ENCODE measurements around the gene SERPINA4.

The SERPINA4 gene

GRCh38 chr14:94582851-94583250, 21.6 kb downstream of the SERPINA4 start:
- TF ChIP-seq GATA3 (IDR thresholded peaks at IDR 0.05; ENCODE audit: low read depth, low read length) (no peak), GATA2 (IDR thresholded peaks at IDR 0.05; ENCODE audit: low read depth, low read length) (no peak)

- TF ChIP-seq GATA3 (IDR thresholded peaks at IDR 0.05; ENCODE audit: low read depth, low read length), result no peak
- TF ChIP-seq GATA2 (IDR thresholded peaks at IDR 0.05; ENCODE audit: low read depth, low read length), result no peak
Observed at GRCh38 chr14:94583557-94583956, 22.3 kb downstream of the SERPINA4 start.

GRCh38 chr14:94584591-94585280, 23.5 kb downstream of the SERPINA4 start:
- no peak for TF ChIP-seq GATA3 (IDR thresholded peaks at IDR 0.05; ENCODE audit: low read depth, low read length)
- TF ChIP-seq GATA2 (IDR thresholded peaks at IDR 0.05; ENCODE audit: low read depth, low read length), result no peak

- TF ChIP-seq GATA3 (IDR thresholded peaks at IDR 0.05; ENCODE audit: low read depth, low read length) (no peak), GATA2 (IDR thresholded peaks at IDR 0.05; ENCODE audit: low read depth, low read length) (no peak)
Observed at GRCh38 chr14:94586635-94587034, 25.4 kb downstream of the SERPINA4 start.

GRCh38 chr14:94588311-94588710, 27.1 kb downstream of the SERPINA4 start:
- TF ChIP-seq GATA2 (IDR thresholded peaks at IDR 0.05; ENCODE audit: low read depth, low read length) (no peak), GATA3 (IDR thresholded peaks at IDR 0.05; ENCODE audit: low read depth, low read length) (no peak)

GRCh38 chr14:94591073-94591472, 29.8 kb downstream of the SERPINA4 start:
- no peak for TF ChIP-seq GATA2 (IDR thresholded peaks at IDR 0.05; ENCODE audit: low read depth, low read length)
- no peak for TF ChIP-seq GATA3 (IDR thresholded peaks at IDR 0.05; ENCODE audit: low read depth, low read length)

GRCh38 chr14:94591871-94592270, 30.6 kb downstream of the SERPINA4 start:
- TF ChIP-seq GATA3 (IDR thresholded peaks at IDR 0.05; ENCODE audit: low read depth, low read length) (no peak), GATA2 (IDR thresholded peaks at IDR 0.05; ENCODE audit: low read depth, low read length) (no peak)

DNA sequence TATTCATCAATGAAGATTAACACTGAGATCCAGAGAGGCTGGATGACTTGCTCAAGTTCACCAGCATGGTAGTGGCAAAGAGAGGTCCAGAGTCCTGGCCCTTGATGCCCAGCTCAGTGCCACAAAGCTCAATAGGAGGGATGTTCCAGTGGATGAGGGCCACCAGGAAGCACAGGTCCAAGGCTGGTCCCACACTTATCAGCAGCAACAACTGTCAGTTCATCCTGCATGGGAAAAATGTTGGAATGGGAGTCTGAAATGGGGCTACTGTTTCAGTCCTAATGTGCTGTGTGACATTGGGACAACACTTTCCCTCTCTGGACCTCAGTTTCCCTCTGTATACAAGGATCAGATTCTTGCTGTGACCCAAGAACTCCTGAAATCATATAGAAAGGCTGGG, 31.2 kb downstream of the SERPINA4 start:
- TF ChIP-seq GATA3 (IDR thresholded peaks at IDR 0.05; ENCODE audit: low read depth, low read length) (no peak), GATA2 (IDR thresholded peaks at IDR 0.05; ENCODE audit: low read depth, low read length) (no peak)

- no peak for TF ChIP-seq GATA3 (IDR thresholded peaks at IDR 0.05; ENCODE audit: low read depth, low read length)
- TF ChIP-seq GATA2 (IDR thresholded peaks at IDR 0.05; ENCODE audit: low read depth, low read length), result no peak
Observed at GRCh38 chr14:94593376-94593748, 32.1 kb downstream of the SERPINA4 start.

- TF ChIP-seq GATA3 (IDR thresholded peaks at IDR 0.05; ENCODE audit: low read depth, low read length), result no peak
- TF ChIP-seq GATA2 (IDR thresholded peaks at IDR 0.05; ENCODE audit: low read depth, low read length), result no peak
Observed at GRCh38 chr14:94593749-94594431, 32.6 kb downstream of the SERPINA4 start.

DNA sequence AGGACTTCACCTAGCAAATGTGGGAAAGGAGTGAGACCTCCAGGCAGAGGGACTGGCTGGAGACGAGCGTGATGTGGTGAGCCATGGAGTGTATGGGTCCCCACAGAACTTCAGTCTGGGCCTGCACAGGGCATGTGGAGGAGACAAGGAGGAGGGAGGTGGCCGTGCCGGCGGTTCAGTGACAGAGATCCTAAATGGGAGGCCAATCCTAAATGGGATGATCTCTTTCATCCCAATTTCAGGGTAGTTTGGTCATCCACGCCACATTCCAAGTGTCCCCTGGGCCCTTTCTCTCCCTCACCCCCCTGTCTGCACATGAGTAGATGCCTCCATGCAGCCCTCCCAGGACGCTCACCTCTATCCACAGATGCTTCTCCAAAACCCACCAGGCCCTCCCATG, 33.2 kb downstream of the SERPINA4 start:
- TF ChIP-seq GATA3 (IDR thresholded peaks at IDR 0.05; ENCODE audit: low read depth, low read length), result no peak
- no peak for TF ChIP-seq GATA2 (IDR thresholded peaks at IDR 0.05; ENCODE audit: low read depth, low read length)

GRCh38 chr14:94595912-94596311, 34.7 kb downstream of the SERPINA4 start:
- TF ChIP-seq GATA2 (IDR thresholded peaks at IDR 0.05; ENCODE audit: low read depth, low read length), result no peak
- no peak for TF ChIP-seq GATA3 (IDR thresholded peaks at IDR 0.05; ENCODE audit: low read depth, low read length)

DNA sequence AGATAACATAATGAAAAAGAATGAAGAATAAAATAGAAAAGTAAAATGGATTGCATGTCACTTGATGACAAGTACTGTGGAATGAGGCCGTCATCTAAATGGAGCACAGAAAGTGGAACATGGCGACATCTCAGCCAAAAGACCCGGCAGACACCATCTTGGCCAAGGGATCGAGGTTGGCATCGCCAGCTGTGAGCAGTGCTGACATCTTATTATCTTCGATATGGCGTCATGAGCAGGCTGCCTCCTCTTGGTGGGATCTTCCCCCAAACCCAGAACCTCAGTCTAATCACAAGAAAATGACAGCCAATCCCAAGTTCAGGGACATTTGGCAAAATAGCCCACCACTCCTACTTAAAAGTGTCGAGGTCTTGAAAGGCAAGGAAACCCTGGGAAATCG, 35.1 kb downstream of the SERPINA4 start:
- no peak for TF ChIP-seq GATA3 (IDR thresholded peaks at IDR 0.05; ENCODE audit: low read depth, low read length)
- TF ChIP-seq GATA2 (IDR thresholded peaks at IDR 0.05; ENCODE audit: low read depth, low read length), result no peak

- TF ChIP-seq GATA3 (IDR thresholded peaks at IDR 0.05; ENCODE audit: low read depth, low read length) (no peak), GATA2 (IDR thresholded peaks at IDR 0.05; ENCODE audit: low read depth, low read length) (no peak)
Observed at GRCh38 chr14:94597788-94598187, 36.5 kb downstream of the SERPINA4 start.

- TF ChIP-seq GATA3 (IDR thresholded peaks at IDR 0.05; ENCODE audit: low read depth, low read length) (no peak), GATA2 (IDR thresholded peaks at IDR 0.05; ENCODE audit: low read depth, low read length) (no peak)
Observed at GRCh38 chr14:94598506-94598815, 37.2 kb downstream of the SERPINA4 start.
